Upper lobe of right lung (tissue), 1 donor: ENCODE measurements around the gene TMEM221. TPM values are rescaled to one million over a fixed set of nuclear protein-coding genes. Genes with fewer than 3 reads are reported as not detected.

Experiments
- ATAC-seq: fragments of 200-7000 bp; cut with Tn5 transposase; one replicate; pipeline ENCODE4 v1.9.1; 2020; ENCODE audit warnings: mild to moderate bottlenecking, moderate library complexity
- DNase-seq: peaks from one replicate; pipeline ENCODE4 v3.0.0-alpha.2; 2020
- H3K27ac ChIP-seq: fragments of 200-600 bp; one replicate; pipeline ENCODE4 v1.8.0; 2022
- H3K27me3 ChIP-seq: fragments of 200-600 bp; one replicate; pipeline ENCODE4 v1.8.0; 2022; ENCODE audit warnings: mild to moderate bottlenecking
- H3K36me3 ChIP-seq: fragments of 200-600 bp; one replicate; pipeline ENCODE4 v1.8.0; 2022
- H3K4me1 ChIP-seq: fragments of 200-600 bp; one replicate; pipeline ENCODE4 v1.8.0; 2022
- H3K4me3 ChIP-seq: fragments of 200-600 bp; one replicate; pipeline ENCODE4 v1.8.0; 2022; ENCODE audit warnings: mild to moderate bottlenecking
- H3K9me3 ChIP-seq: fragments of 200-600 bp; one replicate; pipeline ENCODE4 v1.8.0; 2022
- intact Hi-C: fragments of 100-400 bp; cut with DNase I; formaldehyde crosslinking; loops from one replicate; pipeline ENCODE4 v1.11.0; 2022
- long read RNA-seq: library from polyadenylated mRNA; unstranded; transcript quantifications from one replicate; pipeline ENCODE4 v2.0.0, GENCODE V29; 2021
- total RNA-seq: library from RNA; stranded (reverse); fragmentation: NEBNext Ultra II Directional; extraction: Animal tissue kit (Norgen Biotek cat#: 25700); gene quantifications from one replicate; pipeline ENCODE4 v1.2.1, GENCODE V29; 2021
- TF ChIP-seq, protein P1 (sequence below): fragments of 200-600 bp; IDR thresholded peaks from one replicate; pipeline ENCODE4 v1.8.0; 2022; ENCODE audit warnings: antibody characterized with exemption
- donor health status: DM: no; HTN: yes; CAD: no; lungs with severe emphysema.

The TMEM221 gene
- not detected for total RNA-seq
- long read RNA-seq: 0 reads

DNA sequence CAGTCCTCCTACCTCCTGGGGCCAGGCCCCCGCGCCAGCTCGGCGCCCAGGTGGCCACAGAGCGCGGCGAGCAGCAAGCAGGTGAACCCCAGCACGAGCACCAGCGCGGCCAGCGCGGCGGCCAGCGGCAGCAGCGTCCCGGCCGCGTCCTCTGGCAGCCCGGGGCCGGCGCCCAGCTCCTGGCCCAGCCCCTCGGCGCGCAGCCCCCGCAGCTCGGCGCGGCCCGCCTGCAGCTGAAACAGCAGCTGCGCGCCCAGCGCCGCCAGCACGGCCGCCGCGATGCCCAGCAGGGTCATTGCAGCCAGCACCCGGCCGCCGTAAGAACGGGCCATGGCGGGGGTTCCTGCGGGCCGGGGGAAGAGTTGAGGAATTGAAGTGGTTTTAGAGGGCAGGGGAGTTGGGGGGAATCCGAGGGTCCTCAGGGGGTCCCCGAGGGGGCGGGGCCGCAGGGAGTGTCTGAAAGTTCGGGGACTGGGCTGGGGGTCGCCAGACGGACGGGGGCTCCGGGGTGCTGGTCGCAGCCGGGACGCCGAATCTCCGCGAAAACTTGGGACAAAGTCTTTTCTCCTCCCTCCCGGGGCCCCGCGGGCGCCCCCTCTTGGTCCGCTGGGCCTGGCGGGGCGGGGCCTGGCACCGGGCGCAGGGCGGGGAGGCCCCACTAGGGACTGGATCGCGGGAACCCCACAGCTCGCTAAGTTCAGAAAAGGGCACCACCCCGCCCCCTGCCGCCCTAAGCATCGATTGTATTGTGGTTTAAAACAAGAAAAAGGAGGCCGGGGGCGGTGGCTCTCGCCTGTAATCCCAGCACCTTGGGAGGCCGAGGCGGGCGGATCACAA, at the start of gene TMEM221:
Gene TMEM221, minus strand, starts transcription at position 538 of the 837 bp plus-strand sequence. Its CDS starts 206 bp downstream, at position 332.
- H3K27ac ChIP-seq: no peak within 1 kb of the TSS
- intact Hi-C loops: no loop called here
- ATAC-seq (peak; percentile 78), DNase-seq (peak; percentile 69)
- no peaks in the 10 kb centered on the region for H3K36me3 ChIP-seq
- TF ChIP-seq, protein P1, sequence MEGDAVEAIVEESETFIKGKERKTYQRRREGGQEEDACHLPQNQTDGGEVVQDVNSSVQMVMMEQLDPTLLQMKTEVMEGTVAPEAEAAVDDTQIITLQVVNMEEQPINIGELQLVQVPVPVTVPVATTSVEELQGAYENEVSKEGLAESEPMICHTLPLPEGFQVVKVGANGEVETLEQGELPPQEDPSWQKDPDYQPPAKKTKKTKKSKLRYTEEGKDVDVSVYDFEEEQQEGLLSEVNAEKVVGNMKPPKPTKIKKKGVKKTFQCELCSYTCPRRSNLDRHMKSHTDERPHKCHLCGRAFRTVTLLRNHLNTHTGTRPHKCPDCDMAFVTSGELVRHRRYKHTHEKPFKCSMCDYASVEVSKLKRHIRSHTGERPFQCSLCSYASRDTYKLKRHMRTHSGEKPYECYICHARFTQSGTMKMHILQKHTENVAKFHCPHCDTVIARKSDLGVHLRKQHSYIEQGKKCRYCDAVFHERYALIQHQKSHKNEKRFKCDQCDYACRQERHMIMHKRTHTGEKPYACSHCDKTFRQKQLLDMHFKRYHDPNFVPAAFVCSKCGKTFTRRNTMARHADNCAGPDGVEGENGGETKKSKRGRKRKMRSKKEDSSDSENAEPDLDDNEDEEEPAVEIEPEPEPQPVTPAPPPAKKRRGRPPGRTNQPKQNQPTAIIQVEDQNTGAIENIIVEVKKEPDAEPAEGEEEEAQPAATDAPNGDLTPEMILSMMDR: peak; percentile 60
- no peaks in the 10 kb centered on the region for H3K9me3 ChIP-seq
- peak within 1 kb of the TSS; percentile 42 for H3K4me3 ChIP-seq
- H3K4me1 ChIP-seq: no peaks in the 10 kb centered on the region
- H3K27me3 ChIP-seq: peaks cover 22% of the 10 kb centered on the region

DNA sequence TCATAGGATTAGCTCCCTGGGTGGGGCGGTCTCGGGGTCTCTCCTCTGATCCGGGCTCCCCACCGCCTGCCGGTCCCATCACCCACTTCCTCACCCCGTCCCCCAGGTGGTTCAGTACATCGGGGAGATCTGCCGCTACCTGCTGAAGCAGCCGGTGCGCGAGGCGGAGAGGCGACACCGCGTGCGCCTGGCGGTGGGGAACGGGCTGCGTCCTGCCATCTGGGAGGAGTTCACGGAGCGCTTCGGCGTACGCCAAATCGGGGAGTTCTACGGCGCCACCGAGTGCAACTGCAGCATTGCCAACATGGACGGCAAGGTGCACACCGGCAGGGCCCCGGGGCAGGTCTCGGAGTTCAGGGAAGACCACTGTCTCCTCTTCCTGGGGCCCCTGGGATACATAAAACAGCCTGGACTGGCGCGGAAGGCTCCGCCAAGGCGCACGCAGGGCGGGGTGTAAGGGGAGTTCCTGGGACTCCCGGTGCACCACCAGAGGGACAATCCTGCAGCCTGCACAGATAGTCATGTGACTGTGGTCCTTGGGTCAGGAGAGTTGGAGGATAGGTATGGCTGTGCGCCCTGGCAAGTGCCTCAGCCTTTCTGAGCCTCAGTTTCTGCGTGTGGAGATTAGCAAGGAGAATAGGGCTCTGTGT, 48.8 kb upstream of the TMEM221 start:
- Histone ChIP-seq H3K36me3 (peaks cover 11% of the 10 kb centered on the region), H3K4me1 (peaks cover 26% of the 10 kb centered on the region), H3K4me3 (no peak overlapping the region), H3K27ac (no peak overlapping the region), H3K9me3 (no peaks in the 10 kb centered on the region), H3K27me3 (no peaks in the 10 kb centered on the region)
- no peak for DNase-seq
- intact Hi-C loops: no loop called here
- ATAC-seq: no peak
- TF ChIP-seq, protein P1: no peak

DNA sequence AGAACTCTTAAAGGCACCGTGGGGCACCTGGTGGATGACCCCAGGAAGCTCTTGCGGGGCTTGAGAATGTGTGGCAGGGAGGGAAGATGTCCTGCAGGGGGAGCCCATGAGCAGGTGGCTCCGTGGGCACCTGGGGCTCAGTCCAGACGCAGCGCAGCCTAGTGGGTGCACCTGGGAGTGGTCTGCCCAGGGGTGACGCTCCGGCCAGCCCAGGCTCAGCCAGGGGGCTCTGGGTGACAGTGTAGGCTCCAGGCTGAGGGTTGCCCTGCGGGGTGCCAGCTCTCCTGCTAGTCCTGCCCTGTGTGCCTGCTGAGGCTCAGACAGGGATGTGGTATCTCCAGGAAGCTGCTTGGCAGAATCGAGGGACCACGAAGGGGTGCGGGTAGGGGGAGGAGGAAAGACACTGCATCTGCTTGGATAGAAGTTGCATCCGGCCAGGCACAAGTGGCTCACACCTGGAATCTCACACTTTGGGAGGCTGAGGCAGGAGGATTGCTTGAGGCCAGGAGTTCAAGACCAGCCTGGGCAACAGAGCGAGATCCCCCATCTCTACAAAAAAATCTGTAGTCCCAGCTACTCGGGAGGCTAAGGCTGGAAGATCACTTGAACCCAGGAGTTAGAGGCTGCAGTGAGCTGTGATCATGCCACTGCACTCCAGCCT, 48.0 kb upstream of the TMEM221 start:
- intact Hi-C loops: no loop called here
- Histone ChIP-seq H3K9me3 (no peaks in the 10 kb centered on the region), H3K27ac (no peak overlapping the region), H3K4me1 (peaks cover 26% of the 10 kb centered on the region), H3K36me3 (peaks cover 11% of the 10 kb centered on the region), H3K4me3 (no peak overlapping the region), H3K27me3 (no peaks in the 10 kb centered on the region)
- DNase-seq (peak; percentile 89), ATAC-seq (peak; percentile 94)
- TF ChIP-seq, protein P1: peak; percentile 83

DNA sequence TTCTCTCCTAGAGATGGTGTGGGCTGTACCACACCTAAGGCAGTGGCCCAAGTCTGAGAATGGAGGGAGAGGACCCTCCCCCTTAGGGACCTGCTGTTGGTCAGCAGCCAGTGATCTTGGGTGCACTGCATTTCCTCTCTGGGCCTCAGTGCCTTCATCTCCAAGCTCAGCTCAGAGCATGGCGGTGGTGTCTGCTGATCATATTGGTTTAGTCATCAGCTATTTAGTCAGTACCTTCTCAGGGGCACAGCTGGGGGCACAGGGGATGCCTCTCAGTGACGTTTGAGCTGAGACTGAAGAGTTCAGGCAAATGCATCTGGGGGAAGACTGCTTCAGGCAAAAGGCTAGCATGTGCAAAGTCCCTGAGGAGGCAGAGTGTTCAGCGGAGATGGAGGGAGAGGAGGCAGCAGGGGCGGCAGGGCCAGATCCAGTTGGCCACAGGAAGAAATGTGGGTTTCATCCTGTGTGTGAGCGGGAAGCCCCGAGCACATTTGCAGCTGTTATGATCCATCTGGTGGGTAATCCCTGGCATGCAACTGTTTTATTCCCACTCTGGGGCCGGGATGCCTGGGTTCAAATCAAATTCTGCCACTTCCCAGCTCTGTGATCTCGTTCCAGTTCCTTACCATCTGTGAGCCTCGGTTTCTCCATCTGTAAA, 47.3 kb upstream of the TMEM221 start:
- no peak for DNase-seq
- TF ChIP-seq, protein P1: no peak
- H3K9me3 ChIP-seq: no peaks in the 10 kb centered on the region
- H3K4me3 ChIP-seq: no peak overlapping the region
- H3K27me3 ChIP-seq: no peaks in the 10 kb centered on the region
- no peak overlapping the region for H3K27ac ChIP-seq
- H3K4me1 ChIP-seq: peaks cover 26% of the 10 kb centered on the region
- peaks cover 11% of the 10 kb centered on the region for H3K36me3 ChIP-seq
- ATAC-seq: no peak
- intact Hi-C loops: no loop called here

DNA sequence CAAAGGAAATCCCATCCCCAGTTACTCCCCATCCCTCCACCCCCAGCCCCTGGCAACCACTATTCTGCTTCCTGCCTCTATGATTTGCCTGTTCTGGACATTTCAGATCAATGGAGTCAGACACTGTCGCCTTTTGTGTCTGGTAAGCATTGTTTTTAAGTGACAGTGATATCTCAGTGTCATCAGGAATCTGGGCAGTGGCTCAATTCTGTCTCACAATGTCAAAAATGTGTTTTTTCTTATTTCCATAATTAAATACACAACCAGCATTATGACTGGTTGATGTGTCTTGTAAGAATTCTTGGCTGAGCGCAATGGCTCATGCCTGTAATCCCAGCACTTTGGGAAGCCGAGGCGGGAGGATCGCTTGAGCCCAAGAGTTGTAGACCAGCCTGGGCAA, 42.8 kb upstream of the TMEM221 start:
- ATAC-seq: no peak
- TF ChIP-seq, protein P1: no peak

More for the DNA sequence above, 42.8 kb upstream of the TMEM221 start:
- Histone ChIP-seq H3K4me3 (no peak overlapping the region), H3K27me3 (no peaks in the 10 kb centered on the region), H3K27ac (no peak overlapping the region), H3K9me3 (no peaks in the 10 kb centered on the region), H3K4me1 (peaks cover 18% of the 10 kb centered on the region), H3K36me3 (no peaks in the 10 kb centered on the region)
- no peak for DNase-seq
- intact Hi-C loops: no loop called here
